ENCODE measurements around the gene HELZ.

DNA sequence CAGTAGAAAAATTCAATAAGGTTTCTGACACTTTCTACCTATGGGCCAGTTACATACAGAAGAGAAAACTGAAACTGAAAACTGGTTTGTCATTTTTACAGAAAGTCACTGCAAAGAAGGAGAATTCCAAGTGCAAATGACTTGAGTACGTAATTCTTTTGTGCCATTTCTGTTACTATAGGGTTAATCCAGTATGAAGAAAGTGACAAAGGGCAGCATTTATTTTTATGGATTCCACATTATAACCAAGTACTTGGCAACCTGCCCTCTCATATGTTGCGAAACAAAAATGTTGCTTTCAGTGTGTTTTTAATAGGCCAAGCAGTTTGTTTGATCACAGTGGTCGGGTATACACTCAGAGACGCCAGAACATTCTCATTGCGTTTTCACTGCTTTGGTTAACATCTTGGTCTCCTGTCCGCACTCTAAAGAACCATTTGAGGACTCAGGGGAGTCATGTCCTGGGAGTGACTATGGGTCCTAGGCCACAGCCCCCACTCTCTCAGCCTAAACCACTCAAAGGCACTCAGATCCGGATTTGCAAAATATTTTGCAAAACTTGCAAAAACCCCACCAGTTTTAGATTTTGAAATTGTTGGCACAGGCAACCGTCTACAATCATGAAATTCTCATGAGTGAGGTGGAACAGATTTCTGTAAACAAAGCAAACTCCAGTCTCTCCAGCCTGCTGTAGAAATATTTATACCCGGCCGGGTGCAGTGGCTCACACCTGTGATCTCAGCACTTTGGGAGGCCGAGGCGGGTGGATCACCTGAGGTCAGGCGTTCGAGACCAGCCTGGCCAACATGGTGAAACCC is 15.4 kb upstream of the HELZ start:
- peak in 1 of 4 donors; percentile 41 for TF ChIP-seq POLR2A (IDR thresholded peaks at IDR 0.05)
- TF ChIP-seq, protein P1, sequence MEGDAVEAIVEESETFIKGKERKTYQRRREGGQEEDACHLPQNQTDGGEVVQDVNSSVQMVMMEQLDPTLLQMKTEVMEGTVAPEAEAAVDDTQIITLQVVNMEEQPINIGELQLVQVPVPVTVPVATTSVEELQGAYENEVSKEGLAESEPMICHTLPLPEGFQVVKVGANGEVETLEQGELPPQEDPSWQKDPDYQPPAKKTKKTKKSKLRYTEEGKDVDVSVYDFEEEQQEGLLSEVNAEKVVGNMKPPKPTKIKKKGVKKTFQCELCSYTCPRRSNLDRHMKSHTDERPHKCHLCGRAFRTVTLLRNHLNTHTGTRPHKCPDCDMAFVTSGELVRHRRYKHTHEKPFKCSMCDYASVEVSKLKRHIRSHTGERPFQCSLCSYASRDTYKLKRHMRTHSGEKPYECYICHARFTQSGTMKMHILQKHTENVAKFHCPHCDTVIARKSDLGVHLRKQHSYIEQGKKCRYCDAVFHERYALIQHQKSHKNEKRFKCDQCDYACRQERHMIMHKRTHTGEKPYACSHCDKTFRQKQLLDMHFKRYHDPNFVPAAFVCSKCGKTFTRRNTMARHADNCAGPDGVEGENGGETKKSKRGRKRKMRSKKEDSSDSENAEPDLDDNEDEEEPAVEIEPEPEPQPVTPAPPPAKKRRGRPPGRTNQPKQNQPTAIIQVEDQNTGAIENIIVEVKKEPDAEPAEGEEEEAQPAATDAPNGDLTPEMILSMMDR (IDR thresholded peaks at IDR 0.05) = no peak
